HG03558 (cell line): Measurements from ENCODE around the gene RUNX3.
"Not testable (repeated sequence)": the region's sequence is repeated elsewhere in the genome, so short reads cannot be mapped to it uniquely, and the experiment has no call there.

Experiments
- ATAC-seq: cut with Tn5 transposase; IDR thresholded peaks from one replicate; pipeline ENCODE4 v1.9.1; 2021; ENCODE audit warnings: moderate number of reproducible peaks; ENCODE audit not compliant: unreplicated experiment; ENCODE audit errors: extremely low read depth

Gene RUNX3

GRCh38 chr1:24917327-24918074 lies 12.6 kb downstream of the RUNX3 start:
- ATAC-seq = no peak

- no peak for ATAC-seq
Measured at GRCh38 chr1:24915816-24916602, 14.1 kb downstream of the RUNX3 start.

GRCh38 chr1:24914226-24915069 lies 15.6 kb downstream of the RUNX3 start:
- ATAC-seq = no peak

GRCh38 chr1:24913616-24914225 lies 16.4 kb downstream of the RUNX3 start:
- ATAC-seq = no peak

GRCh38 chr1:24913274-24913604 lies 16.8 kb downstream of the RUNX3 start:
- no peak for ATAC-seq

- no peak for ATAC-seq
Measured at GRCh38 chr1:24912376-24913273, 17.5 kb downstream of the RUNX3 start.

- no peak for ATAC-seq
Measured at GRCh38 chr1:24911651-24912155, 18.4 kb downstream of the RUNX3 start.

- ATAC-seq = no peak
Measured at GRCh38 chr1:24910751-24911650, 19.1 kb downstream of the RUNX3 start.

GRCh38 chr1:24910210-24910609 lies 19.9 kb downstream of the RUNX3 start:
- ATAC-seq = no peak

GRCh38 chr1:24909388-24909898 lies 20.6 kb downstream of the RUNX3 start:
- ATAC-seq = no peak

- no peak for ATAC-seq
Measured at GRCh38 chr1:24908591-24909259, 21.4 kb downstream of the RUNX3 start.

GRCh38 chr1:24907587-24908294 lies 22.3 kb downstream of the RUNX3 start:
- not testable (repeated sequence) for ATAC-seq

- no peak for ATAC-seq
Measured at GRCh38 chr1:24906760-24907490, 23.2 kb downstream of the RUNX3 start.

- ATAC-seq = no peak
Measured at GRCh38 chr1:24905979-24906720, 23.9 kb downstream of the RUNX3 start.

GRCh38 chr1:24905355-24905978 lies 24.6 kb downstream of the RUNX3 start:
- no peak for ATAC-seq
